H1 (cell line): ENCODE results near the gene PEX14. TPM values are rescaled to one million over a fixed set of nuclear protein-coding genes. Genes with fewer than 3 reads are reported as not detected.
A peak's percentile ranks its signal among the peaks of the same experiment; 100 is the strongest.

Experiments used
- CTCF ChIA-PET: fragments of 300-600 bp; sonication (Branson Sonifier 250); formaldehyde crosslinking; loops from one replicate; lab custom pipeline; 2021; ENCODE audit not compliant: partially characterized antibody; lab: Charles Lee
- POLR2A ChIA-PET: fragments of 300-600 bp; sonication (Branson Sonifier 250); formaldehyde crosslinking; loops from one replicate; lab custom pipeline; 2021; ENCODE audit warnings: inconsistent platforms; ENCODE audit not compliant: partially characterized antibody; lab: Charles Lee
- DNase-seq, 2 experiments: peaks; one replicate each; pipeline versions ENCODE4 v3.0.0 to v3.0.0-alpha.2; 2010 to 2022; ENCODE audit warnings: low spot score in 2 of 2, low read depth in 1 of 2, mixed read lengths in 1 of 2
- FAIRE-seq: peaks from 2 replicates; lab custom pipeline; 2011; peaks lifted over from hg19 to GRCh38; lab: Jason Lieb, UNC
- H2AFZ ChIP-seq: 2 replicates; pipeline ENCODE4 v1.8.1; 2012; ENCODE audit warnings: low read length, inconsistent platforms
- H2AK5ac ChIP-seq: 2 replicates; pipeline ENCODE4 v1.6.1; 2013; ENCODE audit warnings: low read depth, low read length
- H2BK120ac ChIP-seq: replicated peaks from 2 replicates; pipeline ENCODE3; 2013; ENCODE audit warnings: low read depth, low read length, inconsistent platforms
- H2BK12ac ChIP-seq: 2 replicates; pipeline ENCODE4 v1.6.1; 2013; ENCODE audit warnings: low read depth, low read length
- H2BK15ac ChIP-seq: 2 replicates; pipeline ENCODE4 v1.6.1; 2013; ENCODE audit warnings: low read length
- H2BK20ac ChIP-seq: 2 replicates; pipeline ENCODE4 v1.6.1; 2013; ENCODE audit warnings: low read length
- H2BK5ac ChIP-seq: 2 replicates; pipeline ENCODE4 v1.6.1; 2013; ENCODE audit warnings: low read depth, low read length
- H3K14ac ChIP-seq: 2 replicates; pipeline ENCODE4 v1.6.1; 2013; ENCODE audit warnings: inconsistent platforms; ENCODE audit not compliant: insufficient read length
- H3K18ac ChIP-seq: 2 replicates; pipeline ENCODE4 v1.6.1; 2013; ENCODE audit warnings: low read length; ENCODE audit errors: extremely low read depth
- H3K23ac ChIP-seq: 2 replicates; pipeline ENCODE4 v1.6.1; 2013; ENCODE audit warnings: inconsistent platforms; ENCODE audit not compliant: insufficient read length
- H3K23me2 ChIP-seq: 2 replicates; pipeline ENCODE4 v1.6.1; 2013; ENCODE audit warnings: low read depth, low read length
- H3K27ac ChIP-seq: 2 replicates; pipeline ENCODE4 v1.6.1; 2011; ENCODE audit warnings: low read depth, low read length, inconsistent platforms
- H3K27me3 ChIP-seq, 4 experiments: replicated peaks in 1 of 4; 1 replicate in 1 of 4; 2 replicates in 3 of 4; pipeline versions ENCODE4 v1.6.1 to v1.8.1; 2011 to 2013; ENCODE audit warnings: low read length in 3 of 4, mild to moderate bottlenecking in 3 of 4, inconsistent platforms in 2 of 4, mixed read lengths in 2 of 4, moderate library complexity in 1 of 4; ENCODE audit not compliant: control insufficient read depth in 3 of 4, insufficient read depth in 3 of 4; ENCODE audit errors: extremely low read depth in 1 of 4
- H3K36me3 ChIP-seq, 4 experiments: 2 replicates each; pipeline versions ENCODE4 v1.6.1 to v1.8.1; 2011 to 2013; ENCODE audit warnings: mild to moderate bottlenecking in 4 of 4, low read length in 3 of 4, moderate library complexity in 2 of 4, control low read depth in 1 of 4, inconsistent platforms in 1 of 4; ENCODE audit not compliant: insufficient read depth in 4 of 4, control insufficient read depth in 2 of 4
- H3K4ac ChIP-seq: replicated peaks from 2 replicates; pipeline ENCODE3; 2013; ENCODE audit warnings: low read length, low read depth, mixed read lengths, inconsistent platforms; ENCODE audit not compliant: insufficient read length
- H3K4me1 ChIP-seq, 4 experiments: replicated peaks in 1 of 4; 1 replicate in 1 of 4; 2 replicates in 3 of 4; pipeline versions ENCODE4 v1.6.1 to v1.8.1; 2011 to 2013; ENCODE audit warnings: low read length in 3 of 4, inconsistent platforms in 2 of 4, mixed read lengths in 1 of 4; ENCODE audit not compliant: insufficient read depth in 4 of 4, control insufficient read depth in 3 of 4
- H3K4me2 ChIP-seq, 2 experiments: 2 replicates each; pipeline versions ENCODE4 v1.6.1 to v1.8.1; 2011 to 2013; ENCODE audit warnings: low read depth in 2 of 2, low read length in 2 of 2, control low read depth in 1 of 2, inconsistent platforms in 1 of 2, mild to moderate bottlenecking in 1 of 2; ENCODE audit not compliant: insufficient read depth in 1 of 2
- H3K4me3 ChIP-seq, 4 experiments: fragments of 200-600, 300-600 bp in 1 of 4; sonication (generic), shearing (Covaris generic), sonication (Bioruptor Twin) in 1 of 4; 2 replicates each; pipeline versions ENCODE4 v1.5.1 to v1.8.1; 2011 to 2016; ENCODE audit warnings: low read length in 4 of 4, low read depth in 3 of 4, control low read depth in 2 of 4, inconsistent platforms in 2 of 4, mild to moderate bottlenecking in 2 of 4, mixed read lengths in 1 of 4, moderate library complexity in 1 of 4; ENCODE audit not compliant: insufficient read depth in 2 of 4; ENCODE audit errors: extremely low read depth in 1 of 4
- H3K56ac ChIP-seq: replicated peaks from 2 replicates; pipeline ENCODE3; 2013; ENCODE audit warnings: low read depth, mild to moderate bottlenecking, mixed read lengths, low read length, inconsistent platforms; ENCODE audit not compliant: insufficient read length
- H3K79me1 ChIP-seq: 2 replicates; pipeline ENCODE4 v1.6.1; 2013; ENCODE audit warnings: low read depth, low read length, control low read depth
- H3K79me2 ChIP-seq, 2 experiments: 2 replicates each; pipeline versions ENCODE4 v1.6.1 to v1.8.1; 2012 to 2013; ENCODE audit warnings: low read length in 2 of 2, mild to moderate bottlenecking in 2 of 2, inconsistent platforms in 1 of 2; ENCODE audit not compliant: insufficient read depth in 2 of 2, control insufficient read depth in 1 of 2
- H3K9ac ChIP-seq, 4 experiments: replicated peaks in 1 of 4; 1 replicate in 1 of 4; 2 replicates in 3 of 4; pipeline versions ENCODE4 v1.6.1 to v1.8.1; 2011 to 2013; ENCODE audit warnings: low read depth in 3 of 4, low read length in 3 of 4, control low read depth in 2 of 4, mild to moderate bottlenecking in 2 of 4, moderate library complexity in 2 of 4, inconsistent platforms in 1 of 4; ENCODE audit errors: extremely low read depth in 1 of 4
- H3K9me3 ChIP-seq, 2 experiments: 2 replicates each; pipeline versions ENCODE4 v1.6.1 to v1.8.1; 2012 to 2013; ENCODE audit warnings: mild to moderate bottlenecking in 2 of 2, moderate library complexity in 2 of 2, control low read depth in 1 of 2, inconsistent platforms in 1 of 2, low read depth in 1 of 2, low read length in 1 of 2, mixed read lengths in 1 of 2; ENCODE audit not compliant: insufficient read depth in 2 of 2
- H4K20me1 ChIP-seq, 2 experiments: replicated peaks in 1 of 2; 2 replicates each; pipeline versions ENCODE3 to v1.8.1; 2011 to 2013; ENCODE audit warnings: inconsistent platforms in 2 of 2, low read length in 2 of 2, mild to moderate bottlenecking in 1 of 2; ENCODE audit not compliant: insufficient read depth in 2 of 2, control insufficient read depth in 1 of 2
- H4K5ac ChIP-seq: 2 replicates; pipeline ENCODE4 v1.6.1; 2013; ENCODE audit warnings: low read length, low read depth, mixed read lengths, inconsistent platforms; ENCODE audit not compliant: insufficient read length
- H4K8ac ChIP-seq: 2 replicates; pipeline ENCODE4 v1.8.0; 2013; ENCODE audit warnings: mild to moderate bottlenecking, moderate library complexity, low read length, inconsistent platforms; ENCODE audit not compliant: insufficient read depth; ENCODE audit errors: extremely low read depth
- H4K91ac ChIP-seq: replicated peaks from 2 replicates; pipeline ENCODE3; 2013; ENCODE audit warnings: low read length, mixed read lengths, inconsistent platforms; ENCODE audit not compliant: insufficient read length
- BRCA1 ChIP-seq: IDR thresholded peaks from 2 replicates; pipeline ENCODE4 v1.6.1; 2012; ENCODE audit warnings: low read depth, low read length, improper control_type of control experiment
- EGR1 ChIP-seq: IDR thresholded peaks from 2 replicates; pipeline ENCODE4 v1.6.1; 2011; ENCODE audit warnings: low read depth, low read length, borderline replicate concordance
- EZH2 ChIP-seq: fragments of 200-600 bp; sonication (generic); IDR thresholded peaks from 2 replicates; pipeline ENCODE4 v1.7.1; 2012; ENCODE audit warnings: low read depth, mild to moderate bottlenecking, moderate library complexity, low read length, inconsistent platforms; ENCODE audit not compliant: severe bottlenecking
- NRF1 ChIP-seq: IDR thresholded peaks from 2 replicates; pipeline ENCODE4 v1.6.1; 2011; ENCODE audit warnings: mild to moderate bottlenecking, low read depth, low read length, improper control_type of control experiment
- PHF8 ChIP-seq: fragments of 200-600 bp; sonication (generic); conservative IDR thresholded peaks from 2 replicates; pipeline ENCODE4 v1.7.1; 2012; ENCODE audit warnings: low read depth, mild to moderate bottlenecking, inconsistent platforms, low read length, moderate library complexity
- RAD21 ChIP-seq, 2 experiments: IDR thresholded peaks in 1 of 2; conservative IDR thresholded peaks in 1 of 2; 2 replicates each; pipeline ENCODE4 v1.6.1; 2011; ENCODE audit warnings: low read depth in 2 of 2, low read length in 2 of 2, improper control_type of control experiment in 1 of 2, inconsistent platforms in 1 of 2, mild to moderate bottlenecking in 1 of 2, moderate library complexity in 1 of 2
- RBBP5 ChIP-seq: IDR thresholded peaks from 2 replicates; pipeline ENCODE4 v1.7.1; 2012; ENCODE audit warnings: low read depth, mild to moderate bottlenecking, inconsistent platforms, low read length, moderate library complexity, borderline replicate concordance
- SIN3A ChIP-seq, 2 experiments: IDR thresholded peaks in 1 of 2; conservative IDR thresholded peaks in 1 of 2; 2 replicates each; pipeline ENCODE4 v1.6.1; 2011 to 2012; ENCODE audit warnings: low read length in 2 of 2, improper control_type of control experiment in 1 of 2, low read depth in 1 of 2, mild to moderate bottlenecking in 1 of 2
- ZNF274 ChIP-seq: IDR thresholded peaks from 2 replicates; pipeline ENCODE4 v1.7.0; 2012; ENCODE audit warnings: low read length, borderline replicate concordance; ENCODE audit errors: extremely low read depth
- WGBS, 2 experiments: shearing (Covaris generic) in 1 of 2; methylation state at CpG; one replicate each; pipeline versions ENCODE4 v1.1.6 to v1.1.7; 2013 to 2015; ENCODE audit warnings: low lambda C conversion rate in 2 of 2, mixed read lengths in 2 of 2, inconsistent platforms in 1 of 2, low coverage in 1 of 2, missing lambda C conversion rate in 1 of 2; ENCODE audit not compliant: insufficient replicate concordance in 2 of 2, insufficient coverage in 1 of 2, insufficient read length in 1 of 2; ENCODE audit errors: extremely low coverage in 1 of 2, missing lambda C conversion rate in 1 of 2; 5-methylcytosine and 5-hydroxymethylcytosine counted together
- polyA plus RNA-seq, 7 experiments: library from polyadenylated mRNA; depleted of rRNA in 3 of 7; stranded (reverse) in 5 of 7; unstranded in 2 of 7; fragments of >200 nt in 5 of 7; fragments of 200-250 nt in 2 of 7; gene quantifications; 1 replicate in 5 of 7; 2 replicates in 1 of 7; 4 replicates in 1 of 7; pipeline versions ENCODE4 v1.2.1 to v1.2.3, GENCODE V29; 2011 to 2013; ENCODE audit warnings: missing spikeins in 2 of 7, mixed read lengths in 2 of 7
- total RNA-seq: library from RNA; stranded (reverse); fragmentation: NEBNext Ultra II Directional; extraction: Animal tissue kit (Norgen Biotek cat#: 25700); gene quantifications from 2 replicates; pipeline ENCODE4 v1.2.1, GENCODE V29; 2021
- TF ChIP-seq, protein P1 (sequence below): IDR thresholded peaks from 2 replicates; pipeline ENCODE4 v1.6.1; 2011; ENCODE audit warnings: low read length, improper control_type of control experiment
- TF ChIP-seq, protein P2 (sequence below): IDR thresholded peaks from 2 replicates; pipeline ENCODE4 v1.6.1; 2011; ENCODE audit warnings: low read depth, mild to moderate bottlenecking, low read length; ENCODE audit not compliant: insufficient read depth

The PEX14 gene
- total and polyA plus RNA-seq, 2 of the 8 experiments (the other 6 are each of a cell fraction or from before 2014, with no cell fraction given), result 13.0 to 19.8 TPM

DNA sequence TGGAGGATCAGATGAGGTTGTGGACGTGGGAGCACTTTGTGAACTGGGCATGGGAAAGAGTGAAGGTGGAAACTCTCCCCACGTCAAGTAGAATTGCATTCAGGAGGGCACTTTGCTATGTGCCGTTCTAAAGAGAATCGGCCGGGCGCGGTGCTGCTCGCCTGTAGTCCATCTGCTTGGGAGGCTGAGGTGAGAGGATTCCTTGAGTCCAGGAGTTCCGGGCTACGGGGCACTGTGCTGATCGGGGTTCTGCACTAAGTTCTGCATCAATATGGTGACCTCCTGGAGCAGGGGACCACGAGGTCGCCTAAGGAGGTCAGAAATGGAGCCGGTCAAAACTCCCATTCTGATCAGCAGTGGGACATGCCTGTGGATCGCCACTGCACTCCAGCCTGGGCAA is 141.9 kb downstream of the PEX14 start:
- no peak for FAIRE-seq
- ChIA-PET CTCF (interaction anchor here (1.0 to 1.1 kb wide), 2 partner anchors 11 to 13 kb away, joined by 3 to 4 read pairs; no protein-coding TSS in a partner anchor), POLR2A (no interaction called here)
- H3K23me2 ChIP-seq, result no peaks in the 10 kb centered on the region
- no peak for DNase-seq
- H3K4me3 ChIP-seq, result no peak overlapping the region
- H3K27ac ChIP-seq, result no peak overlapping the region
- H3K79me2 ChIP-seq, result no peaks in the 10 kb centered on the region
- H2AFZ ChIP-seq, result no peak overlapping the region
- H4K20me1 ChIP-seq, result no peaks in the 10 kb centered on the region
- no peak overlapping the region for H2AK5ac ChIP-seq
- H3K14ac ChIP-seq, result no peak overlapping the region
- no peak overlapping the region for H2BK120ac ChIP-seq
- no peak for TF ChIP-seq BRCA1
- no peak for TF ChIP-seq RAD21 (IDR thresholded peaks at IDR 0.05 in 1 of 2, conservative IDR thresholded peaks at IDR 0.05 in 1 of 2; ENCODE audit: low read depth in 2 of 2, low read length in 2 of 2)
- TF ChIP-seq EGR1, result no peak
- no peak for TF ChIP-seq RBBP5
- TF ChIP-seq, protein P1, sequence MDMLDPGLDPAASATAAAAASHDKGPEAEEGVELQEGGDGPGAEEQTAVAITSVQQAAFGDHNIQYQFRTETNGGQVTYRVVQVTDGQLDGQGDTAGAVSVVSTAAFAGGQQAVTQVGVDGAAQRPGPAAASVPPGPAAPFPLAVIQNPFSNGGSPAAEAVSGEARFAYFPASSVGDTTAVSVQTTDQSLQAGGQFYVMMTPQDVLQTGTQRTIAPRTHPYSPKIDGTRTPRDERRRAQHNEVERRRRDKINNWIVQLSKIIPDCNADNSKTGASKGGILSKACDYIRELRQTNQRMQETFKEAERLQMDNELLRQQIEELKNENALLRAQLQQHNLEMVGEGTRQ, result no peak
- TF ChIP-seq, protein P2, sequence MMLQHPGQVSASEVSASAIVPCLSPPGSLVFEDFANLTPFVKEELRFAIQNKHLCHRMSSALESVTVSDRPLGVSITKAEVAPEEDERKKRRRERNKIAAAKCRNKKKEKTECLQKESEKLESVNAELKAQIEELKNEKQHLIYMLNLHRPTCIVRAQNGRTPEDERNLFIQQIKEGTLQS, result no peak
- no peak for TF ChIP-seq PHF8
- TF ChIP-seq NRF1, result no peak
- TF ChIP-seq EZH2, result no peak
- no peak for TF ChIP-seq SIN3A (conservative IDR thresholded peaks at IDR 0.05 in 1 of 2, IDR thresholded peaks at IDR 0.05 in 1 of 2; ENCODE audit: low read depth in 1 of 2, low read length in 2 of 2)
- no peak for TF ChIP-seq ZNF274
- H2BK12ac ChIP-seq, result no peak overlapping the region
- no peak overlapping the region for H2BK20ac ChIP-seq
- peaks cover 9% of the 10 kb centered on the region for H3K79me1 ChIP-seq
- H3K9me3 ChIP-seq, result no peaks in the 10 kb centered on the region
- H2BK15ac ChIP-seq, result no peak overlapping the region
- H2BK5ac ChIP-seq, result 0 out of 2 replicates have a peak overlapping the region, but pooled peaks have one; percentile 12
- no peak overlapping the region for H3K23ac ChIP-seq
- H3K56ac ChIP-seq, result no peak overlapping the region
- no peak overlapping the region for H4K5ac ChIP-seq
- peaks cover 0 to 11% (median 3%) of the 10 kb centered on the region in 4 experiments; a peak in 3 of 7 replicates for H3K4me1 ChIP-seq
- no peak overlapping the region for H3K4me2 ChIP-seq
- no peak overlapping the region; the same call in 1 of the 2 replicates for H4K8ac ChIP-seq
- WGBS, 2 experiments, result 91% methylated on average over 15 of the region's 15 CpGs; no CpG with 5 or more reads in 1 of the 2 experiments
- no peak overlapping the region for H3K18ac ChIP-seq
- no peak overlapping the region for H3K9ac ChIP-seq
- H3K27me3 ChIP-seq, result no peaks in the 10 kb centered on the region
- H3K4ac ChIP-seq, result no peak overlapping the region
- no peaks in the 10 kb centered on the region for H3K36me3 ChIP-seq
- no peak overlapping the region for H4K91ac ChIP-seq
